Measurements from ENCODE around the gene TMEM185A. TPM values are rescaled to one million over a fixed set of nuclear protein-coding genes. Genes with fewer than 3 reads are reported as not detected.

Gene TMEM185A
- total and polyA plus RNA-seq, 2 of the 4 experiments (the other 2 are of a cell fraction) = 9.7 to 12.2 TPM

- Histone ChIP-seq H3K56ac (ENCODE audit: extremely low read depth, insufficient read depth, low read length) (no peak overlapping the region), H3K79me1 (ENCODE audit: low read depth in 1 of 2, low read length in 2 of 2) (peaks cover 6 to 7% of the 10 kb centered on the region in 2 experiments; a peak in 3 of 4 replicates), H3K9ac (ENCODE audit: low read depth, low read length) (no peak overlapping the region), H3K4me3 (ENCODE audit: insufficient read depth, low read depth, low read length) (no peak overlapping the region), H4K5ac (ENCODE audit: low read depth, low read length) (no peak overlapping the region), H3K23ac (ENCODE audit: low read depth, low read length) (no peak overlapping the region), H2AFZ (replicated peaks; ENCODE audit: low read length, poor library complexity) (no peak overlapping the region), H2BK20ac (ENCODE audit: low read depth, low read length) (no peak overlapping the region), H3K9me3 (ENCODE audit: control insufficient read depth, insufficient read depth, low read length) (no peaks in the 10 kb centered on the region), H3K4ac (ENCODE audit: low read depth, low read length) (no peak overlapping the region), H3K18ac (ENCODE audit: low read depth, low read length) (no peak overlapping the region), H2BK120ac (ENCODE audit: low read depth, low read length) (no peak overlapping the region), H3K9me1 (ENCODE audit: insufficient read depth, low read length) (no peaks in the 10 kb centered on the region), H3K27me3 (ENCODE audit: control insufficient read depth, insufficient read depth, low read length) (peaks cover 3% of the 10 kb centered on the region; the same call in 1 of the 2 replicates), H3K4me2 (ENCODE audit: low read depth, low read length) (no peak overlapping the region), H4K8ac (ENCODE audit: low read depth in 2 of 2, low read length in 2 of 2) (no peak overlapping the region), H2AK5ac (ENCODE audit: low read depth, low read length) (no peak overlapping the region), H4K20me1 (ENCODE audit: insufficient read depth, low read length) (peaks cover 25% of the 10 kb centered on the region; the same call in 1 of the 2 replicates), H4K91ac (ENCODE audit: insufficient read depth, low read depth, low read length) (no peak overlapping the region), H2BK15ac (ENCODE audit: low read depth, low read length) (no peak overlapping the region), H2AK9ac (replicated peaks; ENCODE audit: low read depth, low read length, poor library complexity) (no peak overlapping the region), H3K27ac (ENCODE audit: insufficient read depth, low read length) (no peak overlapping the region), H3K4me1 (ENCODE audit: control insufficient read depth, insufficient read depth, low read length) (no peaks in the 10 kb centered on the region), H2BK5ac (ENCODE audit: low read depth, low read length, poor library complexity, severe bottlenecking) (no peak overlapping the region), H3K14ac (replicated peaks; ENCODE audit: low read depth, low read length) (no peak overlapping the region), H3K36me3 (ENCODE audit: control insufficient read depth, insufficient read depth, low read length) (no peaks in the 10 kb centered on the region)
- no TSS peak for BruUV-seq (replicated peaks)
- ATAC-seq (ENCODE audit: low read depth) = no peak
- dilution Hi-C loops (cut with HindIII; ENCODE audit: low sequenced_read_pairs, unreplicated experiment) (no loop called here), intact Hi-C loops (cut with micrococcal nuclease) (no loop called here), in situ Hi-C loops (cut with MboI; ENCODE audit: low sequenced_read_pairs) (no loop called here)
- no CpG with 5 or more reads among the region's 2 CpGs for WGBS, 2 experiments (ENCODE audit: extremely low coverage in 2 of 2, insufficient read length in 1 of 2)
- DNase-seq = no peak
- TF ChIP-seq RAD21 (IDR thresholded peaks at IDR 0.05; ENCODE audit: low read length) = no peak
- TF ChIP-seq MAFK (IDR thresholded peaks at IDR 0.05; ENCODE audit: low read depth, low read length) = no peak
- TF ChIP-seq FOS (IDR thresholded peaks at IDR 0.05; ENCODE audit: low read depth, low read length) = no peak
- no peak for TF ChIP-seq NFE2L2 (IDR thresholded peaks at IDR 0.05; ENCODE audit: low read depth, low read length)
- TF ChIP-seq MAZ (IDR thresholded peaks at IDR 0.05; ENCODE audit: borderline replicate concordance, low read depth, low read length) = no peak
- no peak for TF ChIP-seq CHD1 (IDR thresholded peaks at IDR 0.05; ENCODE audit: low read depth, low read length)
- no peak for TF ChIP-seq SMC3 (IDR thresholded peaks at IDR 0.05; ENCODE audit: low read depth, low read length)
- no peak for TF ChIP-seq CEBPB (IDR thresholded peaks at IDR 0.05; ENCODE audit: low read depth, low read length)
- TF ChIP-seq USF2 (IDR thresholded peaks at IDR 0.05; ENCODE audit: low read depth, low read length) = no peak
- no peak for TF ChIP-seq ELK1 (IDR thresholded peaks at IDR 0.05; ENCODE audit: borderline replicate concordance, low read depth, low read length)
- no peak for TF ChIP-seq POLR2A (IDR thresholded peaks at IDR 0.05; ENCODE audit: low read depth, low read length)
- no peak for TF ChIP-seq BHLHE40 (IDR thresholded peaks at IDR 0.05; ENCODE audit: low read depth, low read length)
- POLR2A ChIA-PET (ENCODE audit: unreplicated experiment) = no interaction called here
- CTCF ChIA-PET = no interaction called here
Measured at GRCh38 chrX:149628768-149629167, 2.8 kb downstream of the TMEM185A start.

Measured in IMR-90 (cell line).